Activated CD8-positive, alpha-beta memory T cell treated with anti-CD3 and anti-CD28 coated beads, Interleukin-2, amount 10 ng/mL, durations not matched to agents 7 days and 5 days (primary cell): ENCODE results near the gene NFKBIA. TPM values are rescaled to one million over a fixed set of nuclear protein-coding genes. Genes with fewer than 3 reads are reported as not detected.
"Not testable (repeated sequence)": the region's sequence is repeated elsewhere in the genome, so short reads cannot be mapped to it uniquely, and the experiment has no call there.

Experiments used
- ATAC-seq: fragments of 150-1000 bp; cut with Tn5 transposase; one replicate; pipeline ENCODE4 v1.10.0; 2021; ENCODE audit warnings: moderate library complexity
- CTCF ChIA-PET: fragments of 350-600 bp; sonication (Branson Sonifier 250); formaldehyde crosslinking; loops from one replicate; lab custom pipeline; 2021; ENCODE audit warnings: antibody characterized with exemption; lab: Charles Lee
- DNase-seq: peaks from one replicate; pipeline ENCODE4 v3.0.0-alpha.2; 2020
- H3K27ac Mint-ChIP-seq: one replicate; pipeline ENCODE4 v1.8.0; 2021; ENCODE audit warnings: mild to moderate bottlenecking, mixed read lengths
- H3K27me3 Mint-ChIP-seq: one replicate; pipeline ENCODE4 v1.8.0; 2021; ENCODE audit warnings: mixed read lengths
- H3K36me3 Mint-ChIP-seq: one replicate; pipeline ENCODE4 v1.8.0; 2021; ENCODE audit warnings: mild to moderate bottlenecking, mixed read lengths
- H3K4me1 Mint-ChIP-seq: one replicate; pipeline ENCODE4 v1.8.0; 2021; ENCODE audit warnings: mixed read lengths
- H3K4me3 Mint-ChIP-seq: one replicate; pipeline ENCODE4 v1.8.0; 2021; ENCODE audit warnings: mild to moderate bottlenecking, moderate library complexity, mixed read lengths
- H3K9me3 Mint-ChIP-seq: one replicate; pipeline ENCODE4 v1.8.0; 2022; ENCODE audit warnings: low read depth, mixed read lengths
- total RNA-seq, 2 experiments: library from RNA; stranded (reverse); gene quantifications; one replicate each; pipeline ENCODE4 v1.2.3, GENCODE V29; 2021

The NFKBIA gene
- total RNA-seq, 2 experiments from 2014 or later, result 82.9 to 245 TPM

- Mint-ChIP-seq H3K4me1 (no peaks in the 10 kb centered on the region), H3K27ac (no peak overlapping the region), H3K4me3 (no peak overlapping the region), H3K36me3 (no peaks in the 10 kb centered on the region), H3K27me3 (no peaks in the 10 kb centered on the region), H3K9me3 (no peaks in the 10 kb centered on the region)
- CTCF ChIA-PET, result no interaction called here
- ATAC-seq (no peak), DNase-seq (no peak)
Measured at GRCh38 chr14:35383569-35384454, 20.7 kb downstream of the NFKBIA start.

- no peaks in the 10 kb centered on the region for H3K27me3 Mint-ChIP-seq
- no peak overlapping the region for H3K27ac Mint-ChIP-seq
- no peaks in the 10 kb centered on the region for H3K9me3 Mint-ChIP-seq
- H3K4me1 Mint-ChIP-seq, result no peaks in the 10 kb centered on the region
- no peak overlapping the region for H3K4me3 Mint-ChIP-seq
- no peaks in the 10 kb centered on the region for H3K36me3 Mint-ChIP-seq
- ATAC-seq, result no peak
- no peak for DNase-seq
- CTCF ChIA-PET, result no interaction called here
Measured at GRCh38 chr14:35380794-35381193, 23.8 kb downstream of the NFKBIA start.

- H3K4me1 Mint-ChIP-seq, DNase-seq, H3K27ac Mint-ChIP-seq, H3K9me3 Mint-ChIP-seq, H3K4me3 Mint-ChIP-seq, CTCF ChIA-PET, ATAC-seq, H3K36me3 Mint-ChIP-seq, H3K27me3 Mint-ChIP-seq: not testable (repeated sequence)
Measured at GRCh38 chr14:35379234-35379933, 25.2 kb downstream of the NFKBIA start.

- Mint-ChIP-seq H3K36me3 (no peaks in the 10 kb centered on the region), H3K27ac (no peak overlapping the region), H3K27me3 (no peaks in the 10 kb centered on the region), H3K9me3 (no peaks in the 10 kb centered on the region), H3K4me1 (no peaks in the 10 kb centered on the region), H3K4me3 (no peak overlapping the region)
- DNase-seq (no peak), ATAC-seq (no peak)
- CTCF ChIA-PET, result no interaction called here
Measured at GRCh38 chr14:35378425-35379233, 25.9 kb downstream of the NFKBIA start.

GRCh38 chr14:35375558-35376025, 29.0 kb downstream of the NFKBIA start:
- CTCF ChIA-PET, result interaction anchor here (0.8 to 1.9 kb wide), 4 partner anchors 8 to 42 kb away, joined by 3 to 6 read pairs (median 3); no protein-coding TSS in a partner anchor
- Mint-ChIP-seq H3K9me3 (peaks cover 7% of the 10 kb centered on the region), H3K4me1 (peaks cover 3% of the 10 kb centered on the region), H3K27me3 (no peaks in the 10 kb centered on the region), H3K27ac (no peak overlapping the region), H3K4me3 (no peak overlapping the region), H3K36me3 (peaks cover 8% of the 10 kb centered on the region)
- ATAC-seq (no peak), DNase-seq (no peak)

- H3K27ac Mint-ChIP-seq, result no peak overlapping the region
- DNase-seq (no peak), ATAC-seq (no peak)
- peaks cover 8% of the 10 kb centered on the region for H3K36me3 Mint-ChIP-seq
- peaks cover 3% of the 10 kb centered on the region for H3K4me1 Mint-ChIP-seq
- no peaks in the 10 kb centered on the region for H3K27me3 Mint-ChIP-seq
- H3K4me3 Mint-ChIP-seq, result no peak overlapping the region
- CTCF ChIA-PET, result interaction anchor here (1.9 kb wide), 1 partner anchor 28 kb away, joined by 6 read pairs; no protein-coding TSS in a partner anchor
- H3K9me3 Mint-ChIP-seq, result peaks cover 7% of the 10 kb centered on the region
Measured at GRCh38 chr14:35374263-35374712, 30.3 kb downstream of the NFKBIA start.

GRCh38 chr14:35373208-35373607, 31.3 kb downstream of the NFKBIA start:
- ATAC-seq, H3K27ac Mint-ChIP-seq, H3K4me3 Mint-ChIP-seq, H3K27me3 Mint-ChIP-seq, H3K9me3 Mint-ChIP-seq, H3K4me1 Mint-ChIP-seq, CTCF ChIA-PET, H3K36me3 Mint-ChIP-seq, DNase-seq: not testable (repeated sequence)

- Mint-ChIP-seq H3K9me3 (peaks cover 7% of the 10 kb centered on the region), H3K27me3 (no peaks in the 10 kb centered on the region), H3K27ac (no peak overlapping the region), H3K4me3 (no peak overlapping the region), H3K4me1 (peaks cover 29% of the 10 kb centered on the region), H3K36me3 (peaks cover 8% of the 10 kb centered on the region)
- ATAC-seq, result no peak
- DNase-seq, result no peak
- CTCF ChIA-PET, result interaction anchor here (0.7 to 1.6 kb wide), 2 partner anchors 38 to 41 kb away, joined by 3 to 4 read pairs; no protein-coding TSS in a partner anchor
Measured at GRCh38 chr14:35370969-35371368, 33.6 kb downstream of the NFKBIA start.

GRCh38 chr14:35369701-35370191, 34.8 kb downstream of the NFKBIA start:
- DNase-seq (no peak), ATAC-seq (no peak)
- no peak overlapping the region for H3K27ac Mint-ChIP-seq
- H3K4me1 Mint-ChIP-seq, result peaks cover 40% of the 10 kb centered on the region
- no peak overlapping the region for H3K4me3 Mint-ChIP-seq
- H3K36me3 Mint-ChIP-seq, result peaks cover 8% of the 10 kb centered on the region
- CTCF ChIA-PET, result interaction anchor here (1.6 kb wide), 1 partner anchor 36 kb away, joined by 4 read pairs; no protein-coding TSS in a partner anchor
- no peaks in the 10 kb centered on the region for H3K27me3 Mint-ChIP-seq
- H3K9me3 Mint-ChIP-seq, result peaks cover 7% of the 10 kb centered on the region

GRCh38 chr14:35368583-35369392, 35.8 kb downstream of the NFKBIA start:
- Mint-ChIP-seq H3K27me3 (no peaks in the 10 kb centered on the region), H3K4me1 (peaks cover 40% of the 10 kb centered on the region), H3K4me3 (no peak overlapping the region), H3K9me3 (peaks cover 7% of the 10 kb centered on the region), H3K36me3 (peaks cover 8% of the 10 kb centered on the region), H3K27ac (no peak overlapping the region)
- no peak for DNase-seq
- no peak for ATAC-seq
- CTCF ChIA-PET, result interaction anchor here (1.0 to 1.6 kb wide), 5 partner anchors 23 to 229 kb away, joined by 3 to 8 read pairs (median 7); no protein-coding TSS in a partner anchor

GRCh38 chr14:35368139-35368460, 36.4 kb downstream of the NFKBIA start:
- Mint-ChIP-seq H3K4me3 (no peak overlapping the region), H3K27ac (peak overlapping the region; percentile 64), H3K9me3 (peaks cover 7% of the 10 kb centered on the region), H3K27me3 (no peaks in the 10 kb centered on the region), H3K36me3 (peaks cover 8% of the 10 kb centered on the region), H3K4me1 (peaks cover 40% of the 10 kb centered on the region)
- no peak for DNase-seq
- CTCF ChIA-PET, result interaction anchor here (0.6 to 1.6 kb wide), 9 partner anchors 16 to 228 kb away, joined by 3 to 8 read pairs (median 4); no protein-coding TSS in a partner anchor
- ATAC-seq, result no peak

GRCh38 chr14:35367056-35367372, 37.5 kb downstream of the NFKBIA start:
- DNase-seq (no peak), ATAC-seq (no peak)
- Mint-ChIP-seq H3K27me3 (no peaks in the 10 kb centered on the region), H3K4me3 (no peak overlapping the region), H3K4me1 (peaks cover 36% of the 10 kb centered on the region), H3K36me3 (peaks cover 8% of the 10 kb centered on the region), H3K9me3 (peaks cover 7% of the 10 kb centered on the region), H3K27ac (peak overlapping the region; percentile 64)
- CTCF ChIA-PET, result interaction anchor here (0.9 to 1.6 kb wide), 5 partner anchors 26 to 227 kb away, joined by 3 to 7 read pairs (median 3); no protein-coding TSS in a partner anchor
